LNCAP (cell line): Measurements from ENCODE around the gene SOX8.

Experiments used
- TF ChIP-seq, protein P1 (sequence below): fragments of 450-650 bp; IDR thresholded peaks from 2 replicates; pipeline ENCODE4 v1.5.1; 2017; ENCODE audit warnings: mild to moderate bottlenecking

SOX8 gene

DNA sequence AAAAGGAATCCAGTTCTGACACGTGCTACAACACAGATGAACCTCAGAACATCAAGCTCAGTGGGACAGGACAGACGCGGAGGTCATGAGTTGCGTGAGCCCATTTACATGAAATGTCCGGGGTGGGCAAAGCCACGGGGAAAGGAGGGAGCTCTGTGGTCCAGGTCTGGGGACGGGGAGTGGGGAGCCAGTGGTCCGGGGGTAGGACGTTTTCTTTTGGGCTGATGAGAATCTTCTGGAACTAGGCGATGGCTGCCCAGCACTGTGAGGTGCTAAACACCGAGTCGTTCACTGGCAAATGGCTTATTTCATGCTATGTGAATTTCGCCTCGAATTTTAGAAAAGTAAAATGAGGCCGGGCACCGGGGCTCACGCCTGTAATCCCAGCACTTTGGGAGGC is 8.2 kb upstream of the SOX8 start:
- TF ChIP-seq, protein P1, sequence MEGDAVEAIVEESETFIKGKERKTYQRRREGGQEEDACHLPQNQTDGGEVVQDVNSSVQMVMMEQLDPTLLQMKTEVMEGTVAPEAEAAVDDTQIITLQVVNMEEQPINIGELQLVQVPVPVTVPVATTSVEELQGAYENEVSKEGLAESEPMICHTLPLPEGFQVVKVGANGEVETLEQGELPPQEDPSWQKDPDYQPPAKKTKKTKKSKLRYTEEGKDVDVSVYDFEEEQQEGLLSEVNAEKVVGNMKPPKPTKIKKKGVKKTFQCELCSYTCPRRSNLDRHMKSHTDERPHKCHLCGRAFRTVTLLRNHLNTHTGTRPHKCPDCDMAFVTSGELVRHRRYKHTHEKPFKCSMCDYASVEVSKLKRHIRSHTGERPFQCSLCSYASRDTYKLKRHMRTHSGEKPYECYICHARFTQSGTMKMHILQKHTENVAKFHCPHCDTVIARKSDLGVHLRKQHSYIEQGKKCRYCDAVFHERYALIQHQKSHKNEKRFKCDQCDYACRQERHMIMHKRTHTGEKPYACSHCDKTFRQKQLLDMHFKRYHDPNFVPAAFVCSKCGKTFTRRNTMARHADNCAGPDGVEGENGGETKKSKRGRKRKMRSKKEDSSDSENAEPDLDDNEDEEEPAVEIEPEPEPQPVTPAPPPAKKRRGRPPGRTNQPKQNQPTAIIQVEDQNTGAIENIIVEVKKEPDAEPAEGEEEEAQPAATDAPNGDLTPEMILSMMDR, result no peak

DNA sequence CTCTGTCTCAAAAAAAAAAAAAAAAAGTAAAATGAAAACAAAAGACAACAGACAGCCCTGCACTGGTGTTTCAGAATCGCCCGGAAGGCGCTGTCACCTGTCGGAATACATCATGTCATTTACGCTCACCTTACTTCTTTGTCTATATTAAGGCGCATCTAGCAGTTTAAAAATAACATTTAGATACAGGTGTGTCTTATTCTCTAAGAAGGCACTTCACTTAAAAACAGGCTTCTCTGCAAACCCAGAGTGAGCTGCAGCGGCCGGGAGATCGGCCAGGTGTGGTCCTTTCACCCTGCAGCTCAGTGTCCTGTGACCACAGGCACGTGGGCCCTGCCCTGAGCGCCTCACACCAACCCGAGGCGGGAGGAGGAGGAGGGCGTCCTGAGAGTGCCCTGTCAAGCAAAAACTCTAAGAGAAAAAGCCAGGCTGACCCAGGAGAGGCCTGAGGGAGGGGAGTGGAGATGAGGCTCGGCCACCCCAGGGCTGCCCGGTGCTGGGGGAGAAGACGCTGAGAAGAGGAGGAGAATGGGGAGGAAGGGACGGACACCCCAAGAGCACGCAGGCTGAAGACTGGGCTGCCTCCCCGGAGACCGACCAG is 7.5 kb upstream of the SOX8 start:
- TF ChIP-seq, protein P1, result no peak

DNA sequence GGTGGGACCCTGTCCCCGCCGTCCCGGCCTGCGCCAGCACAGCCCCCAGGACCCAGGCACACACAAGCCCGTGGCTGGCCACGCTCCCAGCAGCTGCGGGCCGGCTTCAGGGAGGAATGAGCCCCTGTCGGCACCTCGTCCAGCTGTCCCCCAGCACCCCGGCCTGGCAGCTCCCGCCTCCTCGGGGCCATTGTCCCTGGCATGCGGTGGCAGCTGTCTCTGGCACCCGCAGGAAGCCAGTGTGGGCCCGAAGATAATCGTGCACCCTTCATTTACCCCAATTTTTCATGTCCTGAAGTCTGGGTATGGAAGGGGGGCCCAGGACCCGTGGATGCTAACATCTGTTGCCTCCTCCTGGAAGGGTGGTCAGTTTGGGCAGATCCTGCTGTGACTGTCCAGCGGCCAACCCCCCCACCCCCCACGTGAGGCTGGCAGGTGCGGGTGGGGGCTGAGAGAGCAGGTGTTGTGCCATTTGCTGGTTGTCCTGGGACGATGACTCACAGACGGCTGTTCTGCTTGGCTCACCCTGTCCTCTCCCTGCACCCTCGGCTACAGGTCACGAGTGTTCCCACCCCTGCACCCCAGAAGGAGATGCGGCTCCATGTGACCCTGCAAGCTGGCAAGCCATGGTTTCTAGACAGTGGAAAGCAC is 6.8 kb upstream of the SOX8 start:
- TF ChIP-seq, protein P1, result no peak

DNA sequence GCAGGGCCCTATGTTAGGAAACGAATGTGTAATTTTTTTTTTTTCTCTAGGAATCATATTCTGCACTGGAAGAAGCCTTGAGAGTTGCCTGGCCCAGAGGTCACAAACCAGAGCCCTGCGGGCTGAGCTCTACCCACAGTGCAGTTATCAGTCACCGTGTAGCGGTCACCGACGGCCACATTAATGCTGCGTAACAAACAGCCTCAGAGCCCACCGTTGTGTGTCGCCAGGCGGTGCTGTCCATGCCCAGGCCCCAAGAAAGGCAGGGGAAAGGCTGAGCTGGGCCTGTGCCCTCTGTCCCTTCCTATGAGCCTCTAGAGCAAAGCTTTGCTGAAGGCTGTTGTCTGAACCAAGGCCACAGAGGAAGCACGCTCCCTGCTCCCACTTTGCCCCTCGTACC is 6.3 kb upstream of the SOX8 start:
- TF ChIP-seq, protein P1, result no peak

DNA sequence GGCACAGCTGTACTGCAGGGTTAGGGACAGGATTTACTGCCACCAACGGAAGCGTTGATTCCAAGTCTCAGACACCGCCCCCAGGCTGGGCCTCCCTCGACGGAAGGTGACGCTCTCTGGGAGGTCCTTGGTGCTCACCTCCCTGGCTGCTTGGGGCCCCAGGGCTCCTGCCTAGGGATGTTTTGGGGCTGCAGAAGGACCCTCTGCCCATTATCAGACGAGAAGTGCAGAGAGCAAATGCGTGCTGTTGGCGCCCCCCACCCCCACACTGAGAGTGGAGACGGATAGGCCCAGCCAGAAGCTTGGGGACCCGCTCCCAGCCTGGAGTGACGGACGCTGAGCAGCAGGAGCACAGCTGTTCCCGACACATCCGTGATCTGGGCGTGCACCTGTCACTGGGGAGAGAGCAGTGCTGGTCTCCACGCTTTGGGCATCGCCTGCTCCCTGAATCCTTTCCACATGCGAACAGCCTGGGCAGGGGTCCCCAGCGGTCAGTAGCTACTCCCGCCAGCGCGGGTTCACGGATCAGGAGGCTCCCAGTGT is 5.1 kb upstream of the SOX8 start:
- TF ChIP-seq, protein P1, result no peak

DNA sequence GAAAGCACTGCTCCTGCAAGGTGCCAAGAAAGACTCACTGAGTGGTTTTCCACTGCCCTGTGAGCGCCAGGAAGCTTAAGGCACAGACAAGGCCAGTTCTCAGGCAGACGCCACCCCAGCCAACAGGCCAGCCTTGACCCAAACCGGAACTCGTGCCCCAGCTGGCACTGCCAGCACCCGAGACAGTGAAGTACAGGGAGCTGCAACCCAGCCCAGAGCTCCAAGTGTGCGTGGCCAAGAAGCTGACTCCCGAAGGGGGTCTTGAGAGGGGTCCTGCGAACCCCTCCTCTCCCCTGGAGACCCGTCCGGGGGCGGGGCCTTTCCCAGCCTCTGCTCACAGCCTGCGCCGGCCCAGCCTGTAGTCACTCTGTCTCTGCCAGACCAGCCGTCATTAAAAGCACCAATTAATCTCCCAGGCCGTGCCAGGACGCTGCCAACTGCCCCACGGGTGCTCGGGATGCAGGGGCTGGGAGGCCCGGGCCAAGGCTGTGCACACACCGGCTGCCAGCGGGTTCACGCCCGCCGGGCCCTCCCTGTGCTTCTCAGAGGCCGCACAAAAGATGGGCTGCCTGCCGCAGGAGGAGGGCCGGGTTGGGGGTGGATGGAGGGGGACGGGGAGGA is 4.4 kb upstream of the SOX8 start:
- TF ChIP-seq, protein P1, result no peak

DNA sequence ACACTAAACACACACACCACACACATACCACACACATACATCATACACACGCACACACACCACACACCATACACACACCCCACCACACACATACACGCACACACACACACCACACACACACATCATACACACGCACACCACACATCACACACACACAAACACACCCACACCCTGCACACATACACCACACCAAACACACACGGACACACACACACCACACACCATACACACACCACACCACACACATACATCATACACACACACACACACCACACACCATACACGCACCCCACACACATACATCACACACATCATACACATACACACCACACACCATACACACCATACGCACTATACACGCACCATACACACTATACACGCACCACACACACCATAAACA is 3.7 kb upstream of the SOX8 start:
- TF ChIP-seq, protein P1, result no peak
